CD4-positive, alpha-beta T cell (primary cell): ENCODE data around the gene CAPRIN2. TPM values are rescaled to one million over a fixed set of nuclear protein-coding genes. Genes with fewer than 3 reads are reported as not detected.

ENCODE experiments used
- ATAC-seq: fragments of 200-7000 bp; cut with Tn5 transposase; one replicate; pipeline ENCODE4 v1.10.0; 2022; ENCODE audit warnings: mild to moderate bottlenecking; ENCODE audit not compliant: poor library complexity
- CTCF ChIA-PET: fragments of 350-600 bp; sonication (Branson Sonifier 250); formaldehyde crosslinking; loops from one replicate; lab custom pipeline; 2021; ENCODE audit warnings: antibody characterized with exemption, inconsistent platforms; lab: Charles Lee
- POLR2A ChIA-PET: fragments of 350-600 bp; sonication (Branson Sonifier 250); formaldehyde crosslinking; loops from one replicate; lab custom pipeline; 2021; ENCODE audit warnings: antibody characterized with exemption, inconsistent platforms; lab: Charles Lee
- DNase-seq, 14 experiments: peaks; one replicate each; pipeline ENCODE4 v3.0.0-alpha.2; 2013 to 2020; ENCODE audit warnings: mixed read lengths in 2 of 14
- H3K27ac ChIP-seq, 2 donors: one replicate each; pipeline versions ENCODE4 v1.5.1 to v1.7.0; 2013; ENCODE audit warnings: low read length in 2 of 2, low read depth in 1 of 2, mild to moderate bottlenecking in 1 of 2
- H3K27me3 ChIP-seq, 2 experiments: 1 replicate in 1 of 2; 2 replicates in 1 of 2; pipeline versions ENCODE4 v1.6.1 to v1.7.0; 2013; ENCODE audit warnings: low read length in 2 of 2, control low read depth in 1 of 2, mild to moderate bottlenecking in 1 of 2, moderate library complexity in 1 of 2; ENCODE audit not compliant: insufficient read depth in 2 of 2, control insufficient read depth in 1 of 2
- H3K36me3 ChIP-seq: one replicate; pipeline ENCODE4 v1.6.1; 2013; ENCODE audit warnings: low read length, control low read depth; ENCODE audit not compliant: insufficient read depth
- H3K4me1 ChIP-seq: one replicate; pipeline ENCODE4 v1.6.1; 2013; ENCODE audit warnings: low read length, control low read depth; ENCODE audit not compliant: insufficient read depth
- H3K4me3 ChIP-seq: one replicate; pipeline ENCODE4 v1.5.1; 2013; ENCODE audit warnings: mild to moderate bottlenecking, low read length, moderate library complexity
- H3K9me3 ChIP-seq, 2 experiments: 1 replicate in 1 of 2; 2 replicates in 1 of 2; pipeline versions ENCODE4 v1.6.1 to v1.7.0; 2013; ENCODE audit warnings: low read length in 2 of 2, mild to moderate bottlenecking in 2 of 2, control low read depth in 1 of 2, moderate library complexity in 1 of 2; ENCODE audit not compliant: control insufficient read depth in 1 of 2, insufficient read depth in 1 of 2
- H3K27ac Mint-ChIP-seq: one replicate; pipeline ENCODE4 v1.8.0; 2020; ENCODE audit warnings: mixed read lengths
- H3K27me3 Mint-ChIP-seq: one replicate; pipeline ENCODE4 v1.8.0; 2021; ENCODE audit warnings: mixed read lengths
- H3K36me3 Mint-ChIP-seq: one replicate; pipeline ENCODE4 v1.8.0; 2021; ENCODE audit warnings: low read depth, mixed read lengths
- H3K4me1 Mint-ChIP-seq: one replicate; pipeline ENCODE4 v1.8.0; 2021; ENCODE audit warnings: low read depth, mixed read lengths
- H3K4me3 Mint-ChIP-seq: one replicate; pipeline ENCODE4 v1.8.0; 2020; ENCODE audit warnings: mild to moderate bottlenecking, mixed read lengths
- H3K9me3 Mint-ChIP-seq: one replicate; pipeline ENCODE4 v1.8.0; 2020; ENCODE audit warnings: mixed read lengths
- intact Hi-C, 2 experiments: fragments of 100-400 bp; cut with DNase I in 1 of 2; cut with micrococcal nuclease in 1 of 2; formaldehyde crosslinking; loops; one replicate each; pipeline versions ENCODE4 v1.15.1 to v1.9.0; 2023 to 2025; cut with DNase I, micrococcal nuclease
- total RNA-seq, 174 experiments: library from RNA in 2 of 174; stranded (reverse) in 2 of 174; gene quantifications; one replicate each; pipeline ENCODE4 v1.2.3 and lab custom pipeline; 2021 to 2026
- TF ChIP-seq, protein P1 (sequence below): fragments of 200-600 bp; IDR thresholded peaks from one replicate; pipeline ENCODE4 v1.8.0; 2022; ENCODE audit warnings: antibody characterized with exemption, mild to moderate bottlenecking

The CAPRIN2 gene
- total RNA-seq, 2 experiments from 2014 or later = 21.2 to 24.6 TPM

- peaks cover 46% of the 10 kb centered on the region for H3K4me1 Mint-ChIP-seq
- Histone ChIP-seq H3K9me3 (no peaks in the 10 kb centered on the region), H3K4me1 (peaks cover 30% of the 10 kb centered on the region), H3K27me3 (no peaks in the 10 kb centered on the region), H3K4me3 (peak overlapping the region; percentile 90), H3K27ac (no peak overlapping the region), H3K36me3 (no peaks in the 10 kb centered on the region)
- ChIA-PET CTCF (interaction anchor here (1.2 kb wide), 1 partner anchor 10 kb away, joined by 5 read pairs; no protein-coding TSS in a partner anchor), POLR2A (interaction anchor here (1.5 to 3.9 kb wide), 2 partner anchors 10 to 57 kb away, joined by 5 to 47 read pairs; partner anchors contain the start of gene CAPRIN2)
- no peaks in the 10 kb centered on the region for H3K27me3 Mint-ChIP-seq
- H3K36me3 Mint-ChIP-seq = peaks cover 8% of the 10 kb centered on the region
- peak overlapping the region; percentile 90 for H3K27ac Mint-ChIP-seq
- intact Hi-C loops = loop anchor here (1.0 to 10.0 kb wide), 7 partner anchors 56 to 1981 kb away; partner anchors contain the start of genes CAPRIN2 (in 2 of the 2), DNM1L (in 1 of the 2), ETFBKMT (in 1 of the 2) and SINHCAF (in 1 of the 2)
- H3K4me3 Mint-ChIP-seq = peak overlapping the region; percentile 100
- no peaks in the 10 kb centered on the region for H3K9me3 Mint-ChIP-seq
- DNase-seq = peak in 1 of 14 experiments; percentile 19
- ATAC-seq = no peak
- TF ChIP-seq, protein P1, sequence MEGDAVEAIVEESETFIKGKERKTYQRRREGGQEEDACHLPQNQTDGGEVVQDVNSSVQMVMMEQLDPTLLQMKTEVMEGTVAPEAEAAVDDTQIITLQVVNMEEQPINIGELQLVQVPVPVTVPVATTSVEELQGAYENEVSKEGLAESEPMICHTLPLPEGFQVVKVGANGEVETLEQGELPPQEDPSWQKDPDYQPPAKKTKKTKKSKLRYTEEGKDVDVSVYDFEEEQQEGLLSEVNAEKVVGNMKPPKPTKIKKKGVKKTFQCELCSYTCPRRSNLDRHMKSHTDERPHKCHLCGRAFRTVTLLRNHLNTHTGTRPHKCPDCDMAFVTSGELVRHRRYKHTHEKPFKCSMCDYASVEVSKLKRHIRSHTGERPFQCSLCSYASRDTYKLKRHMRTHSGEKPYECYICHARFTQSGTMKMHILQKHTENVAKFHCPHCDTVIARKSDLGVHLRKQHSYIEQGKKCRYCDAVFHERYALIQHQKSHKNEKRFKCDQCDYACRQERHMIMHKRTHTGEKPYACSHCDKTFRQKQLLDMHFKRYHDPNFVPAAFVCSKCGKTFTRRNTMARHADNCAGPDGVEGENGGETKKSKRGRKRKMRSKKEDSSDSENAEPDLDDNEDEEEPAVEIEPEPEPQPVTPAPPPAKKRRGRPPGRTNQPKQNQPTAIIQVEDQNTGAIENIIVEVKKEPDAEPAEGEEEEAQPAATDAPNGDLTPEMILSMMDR = no peak
Observed at GRCh38 chr12:30696486-30696885, 58.3 kb downstream of the CAPRIN2 start.

- H3K4me3 Mint-ChIP-seq = peak overlapping the region; percentile 100
- ATAC-seq (no peak), DNase-seq (no peak)
- peak overlapping the region; percentile 90 for H3K27ac Mint-ChIP-seq
- H3K27me3 ChIP-seq = no peaks in the 10 kb centered on the region
- H3K4me3 ChIP-seq = peak overlapping the region; percentile 90
- H3K27me3 Mint-ChIP-seq = no peaks in the 10 kb centered on the region
- intact Hi-C loops = loop anchor here (1.0 to 10.0 kb wide), 7 partner anchors 56 to 1981 kb away; partner anchors contain the start of genes CAPRIN2 (in 2 of the 2), DNM1L (in 1 of the 2), ETFBKMT (in 1 of the 2) and SINHCAF (in 1 of the 2)
- CTCF ChIA-PET = interaction anchor here (0.7 to 2.0 kb wide), 3 partner anchors 10 to 375 kb away, joined by 5 to 7 read pairs (median 5); no protein-coding TSS in a partner anchor
- H3K36me3 ChIP-seq = no peaks in the 10 kb centered on the region
- TF ChIP-seq, protein P1 = no peak
- peaks cover 30% of the 10 kb centered on the region for H3K4me1 ChIP-seq
- POLR2A ChIA-PET = interaction anchor here (0.8 to 3.9 kb wide), 7 partner anchors 10 to 58 kb away, joined by 3 to 47 read pairs (median 5); partner anchors contain the start of gene CAPRIN2
- no peaks in the 10 kb centered on the region for H3K9me3 ChIP-seq
- peaks cover 8% of the 10 kb centered on the region for H3K36me3 Mint-ChIP-seq
- peak overlapping the region; percentile 61 to 64 for H3K27ac ChIP-seq
- no peaks in the 10 kb centered on the region for H3K9me3 Mint-ChIP-seq
- peaks cover 51% of the 10 kb centered on the region for H3K4me1 Mint-ChIP-seq
Observed at GRCh38 chr12:30696103-30696408, 58.7 kb downstream of the CAPRIN2 start.

DNA sequence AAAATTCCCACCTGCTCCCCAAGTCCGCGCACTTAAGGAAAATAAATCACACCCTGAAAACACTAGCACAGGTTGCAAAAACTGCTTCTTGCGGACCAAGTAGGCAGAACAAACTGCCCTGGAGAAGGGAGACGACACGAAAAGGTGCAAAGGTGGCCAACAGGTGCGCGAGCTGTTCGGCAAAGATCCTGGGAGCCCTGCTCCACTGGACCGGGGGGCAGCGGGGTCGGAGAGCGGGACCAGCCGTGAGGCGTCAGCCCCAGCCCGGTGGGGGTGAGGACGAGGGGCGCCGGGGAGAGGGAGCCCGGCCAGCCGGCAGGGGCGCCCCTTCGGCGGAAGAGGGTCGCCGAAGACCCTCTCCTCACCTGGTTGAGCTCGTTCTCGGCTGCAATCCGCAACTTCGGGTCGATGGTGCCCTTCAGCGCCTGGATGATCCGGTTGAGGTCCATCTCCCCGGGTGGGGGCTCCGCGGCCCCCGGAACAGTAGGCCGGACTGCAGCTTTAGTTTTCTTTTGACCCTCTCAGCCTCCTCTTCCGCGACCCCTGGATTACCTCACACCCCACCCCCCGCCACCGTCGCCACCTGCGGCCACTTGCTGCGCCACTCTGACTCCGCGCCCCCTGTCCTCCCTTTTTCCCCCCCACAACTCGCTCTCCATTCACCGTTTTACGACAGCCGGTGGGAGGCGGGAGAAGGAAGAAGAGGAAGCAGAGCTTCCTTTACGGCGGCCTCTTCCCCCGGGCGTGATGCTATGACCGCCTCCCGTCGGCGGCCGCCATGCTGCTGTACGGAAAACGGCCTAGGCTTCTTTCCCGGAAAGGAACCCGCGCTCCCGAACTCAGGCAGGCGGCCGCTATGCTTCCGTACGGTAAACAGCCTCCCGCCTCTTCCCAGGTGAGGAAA, 59.3 kb downstream of the CAPRIN2 start, which contains the start of gene IPO8:
Gene IPO8, minus strand, starts transcription at position 671 of the 904 bp plus-strand sequence. Its CDS starts 222 bp downstream, at position 449.
- H3K27me3 Mint-ChIP-seq = no peaks in the 10 kb centered on the region
- peaks cover 54% of the 10 kb centered on the region for H3K4me1 Mint-ChIP-seq
- H3K36me3 Mint-ChIP-seq = peaks cover 8% of the 10 kb centered on the region
- TF ChIP-seq, protein P1 = peak; percentile 56
- Histone ChIP-seq H3K4me1 (peaks cover 30% of the 10 kb centered on the region), H3K36me3 (no peaks in the 10 kb centered on the region), H3K9me3 (no peaks in the 10 kb centered on the region), H3K27ac (peak within 1 kb of the TSS; percentile 61 to 64), H3K27me3 (no peaks in the 10 kb centered on the region), H3K4me3 (peak within 1 kb of the TSS; percentile 90)
- POLR2A ChIA-PET = interaction anchor here (0.6 to 3.9 kb wide), 12 partner anchors 10 to 1314 kb away, joined by 3 to 47 read pairs (median 4); partner anchors contain the start of genes CAPRIN2, ERGIC2 and SINHCAF
- H3K9me3 Mint-ChIP-seq = no peaks in the 10 kb centered on the region
- peak; percentile 94 for ATAC-seq
- peak within 1 kb of the TSS; percentile 90 for H3K27ac Mint-ChIP-seq
- peak; percentile 69 to 93 (median 82) for DNase-seq
- intact Hi-C loops = loop anchor here (1.0 to 10.0 kb wide), 7 partner anchors 57 to 1982 kb away; partner anchors contain the start of genes CAPRIN2 (in 2 of the 2), DNM1L (in 1 of the 2), ETFBKMT (in 1 of the 2) and SINHCAF (in 1 of the 2)
- peak within 1 kb of the TSS; percentile 100 for H3K4me3 Mint-ChIP-seq
- CTCF ChIA-PET = interaction anchor here (0.7 to 2.0 kb wide), 3 partner anchors 9 to 376 kb away, joined by 5 to 7 read pairs (median 5); no protein-coding TSS in a partner anchor
